NCI-H748 (cell line): ENCODE measurements around the gene GIGYF2.

Experiments used
- DNase-seq: peaks from one replicate; lab custom pipeline; 2025; ENCODE audit not compliant: unreplicated experiment; lab: John Stamatoyannopoulos, UW

Gene GIGYF2

GRCh38 chr2:232878855-232879617 is 181.9 kb downstream of the GIGYF2 start:
- no peak for DNase-seq

DNA sequence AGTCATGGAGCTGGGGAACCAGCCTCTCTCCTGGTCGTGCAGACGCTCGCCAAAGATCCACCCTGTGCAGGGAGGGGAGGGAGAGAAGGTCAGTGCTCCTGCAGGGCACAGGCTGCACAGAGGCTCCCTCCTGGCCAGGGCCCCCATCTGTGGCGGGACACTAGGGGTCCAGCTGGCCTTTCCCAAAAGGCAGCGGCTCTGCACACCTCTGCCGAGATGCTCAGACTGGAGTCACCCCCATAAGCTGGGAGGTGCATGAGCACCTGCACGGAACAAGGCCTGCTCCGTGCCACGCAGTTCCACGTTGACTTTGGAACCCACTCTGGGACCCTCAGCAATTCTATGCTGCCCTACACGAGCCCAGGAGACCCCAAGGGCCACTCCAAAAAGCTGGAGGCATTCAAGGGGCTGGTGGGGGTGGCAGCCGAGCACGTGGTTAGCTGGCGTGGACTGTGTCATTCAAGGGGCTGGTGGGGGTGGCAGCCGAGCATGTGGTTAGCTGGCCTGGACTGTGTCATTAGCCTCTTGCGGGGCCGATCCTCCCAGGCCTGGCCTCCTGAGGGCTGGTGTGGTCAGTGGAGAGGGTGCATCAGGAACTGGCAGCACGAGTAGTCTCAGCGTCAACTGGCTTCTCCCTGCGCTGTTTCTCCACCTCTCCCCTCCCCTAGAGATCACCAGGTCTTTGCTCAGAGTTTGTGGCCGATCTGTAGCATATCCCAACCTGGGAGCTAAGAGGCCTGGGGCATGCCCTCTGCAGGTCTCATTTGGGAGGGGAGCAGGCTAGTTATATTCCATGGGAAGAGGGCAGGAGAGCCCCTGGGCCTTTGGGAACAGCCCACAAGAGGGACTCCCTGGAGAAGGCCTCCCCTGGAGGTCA is 182.7 kb downstream of the GIGYF2 start:
- no peak for DNase-seq

- no peak for DNase-seq
These were observed 183.7 kb downstream of the GIGYF2 start for GRCh38 chr2:232880764-232881351.

DNA sequence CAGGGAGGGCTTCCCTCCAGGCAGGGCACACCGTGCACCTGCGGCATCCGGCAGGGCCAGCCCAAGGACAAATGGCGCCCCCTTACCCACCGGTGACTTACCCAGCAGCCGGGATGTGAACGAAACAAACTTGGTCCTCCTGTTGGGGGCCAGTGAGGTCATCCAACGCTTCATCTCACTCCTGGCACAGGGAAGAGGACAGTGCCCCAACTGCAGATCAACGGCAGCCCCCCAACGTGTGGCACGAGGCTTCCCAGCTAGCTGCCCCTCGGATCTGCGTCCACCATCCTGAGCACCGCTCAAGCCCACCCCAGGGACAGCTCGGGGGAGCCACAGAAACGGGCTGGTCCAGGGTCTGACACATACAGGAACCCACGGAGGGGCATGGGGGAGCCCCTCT is 185.0 kb downstream of the GIGYF2 start:
- no peak for DNase-seq

DNA sequence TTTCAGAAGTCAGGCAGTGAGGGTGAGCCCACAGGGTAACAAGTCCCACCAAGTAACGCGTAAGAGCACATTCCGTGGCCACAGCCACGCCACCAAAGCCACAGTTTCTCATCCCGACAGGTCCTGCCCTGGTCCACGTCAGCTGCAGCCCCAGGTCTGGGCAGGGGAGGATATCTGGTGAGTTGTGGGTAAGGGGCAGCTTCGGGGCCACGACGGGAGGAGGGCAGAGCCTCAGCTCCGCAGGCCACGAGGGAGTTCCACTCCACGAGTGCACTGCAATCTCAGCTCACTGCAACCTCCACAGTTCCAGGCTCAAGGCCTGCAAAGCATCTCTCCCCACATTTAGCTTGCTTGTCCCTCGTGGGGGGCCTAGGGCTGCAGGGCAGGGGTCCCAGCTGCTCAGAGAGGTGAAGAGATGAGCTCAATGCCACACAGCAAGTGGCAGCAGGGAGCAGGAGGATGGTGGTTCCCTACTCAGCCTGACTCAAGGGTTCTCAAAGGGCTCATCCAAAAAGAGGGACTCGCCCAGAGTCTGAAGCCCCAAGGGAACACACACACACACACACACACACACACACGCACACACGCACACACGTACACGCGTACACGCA is 185.5 kb downstream of the GIGYF2 start:
- DNase-seq: no peak

DNA sequence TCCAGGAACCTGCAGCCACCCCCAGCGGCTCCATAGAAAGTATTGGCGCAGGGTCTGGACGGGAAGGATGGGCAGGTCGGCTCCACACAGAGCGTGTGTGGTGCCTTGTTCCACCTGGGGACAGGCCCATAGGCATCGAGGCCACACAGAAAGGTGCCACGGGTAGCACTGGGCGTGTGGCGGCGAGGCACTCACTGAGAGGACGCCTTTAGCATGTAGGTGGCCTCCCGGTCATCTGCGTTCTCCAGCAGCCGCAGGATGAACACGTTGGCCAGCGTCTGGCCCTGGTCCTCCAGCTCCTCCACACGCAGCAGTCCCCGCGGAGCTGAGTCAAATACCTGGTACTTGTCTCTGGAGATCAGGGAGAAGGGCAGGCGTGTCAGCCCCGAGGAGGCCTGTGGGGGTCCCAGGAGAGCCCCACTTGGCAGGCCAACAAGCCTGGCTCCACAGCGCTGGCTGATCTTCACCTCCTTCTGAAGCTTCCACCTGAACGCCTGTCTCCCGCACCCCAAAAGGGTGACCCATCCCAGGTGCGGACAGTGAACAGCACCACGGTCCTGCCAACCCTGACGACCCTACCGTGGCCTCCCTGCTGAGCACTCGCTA is 186.1 kb downstream of the GIGYF2 start:
- DNase-seq: no peak

DNA sequence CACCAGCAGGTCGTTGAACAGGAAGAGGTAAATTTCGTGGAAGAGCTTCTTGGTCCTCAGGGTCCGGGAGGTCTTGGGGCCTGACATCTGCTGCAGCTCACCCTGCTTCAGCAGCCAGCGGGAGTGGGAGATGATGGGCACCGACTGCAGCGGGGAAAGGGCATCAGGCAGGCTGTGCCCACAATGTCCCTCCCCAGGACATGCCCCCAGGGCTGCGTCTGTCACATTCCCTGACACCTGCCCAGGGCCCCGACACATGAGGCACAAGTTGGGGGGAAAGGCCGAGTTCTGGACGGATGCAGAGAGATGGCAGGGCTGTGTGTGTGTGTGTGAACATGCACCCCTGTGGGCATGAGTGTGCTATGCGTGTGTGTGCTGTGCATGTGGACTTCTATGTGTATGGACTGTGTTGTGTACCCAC is 186.9 kb downstream of the GIGYF2 start:
- no peak for DNase-seq

GRCh38 chr2:232884549-232885263 is 187.6 kb downstream of the GIGYF2 start:
- DNase-seq: no peak

DNA sequence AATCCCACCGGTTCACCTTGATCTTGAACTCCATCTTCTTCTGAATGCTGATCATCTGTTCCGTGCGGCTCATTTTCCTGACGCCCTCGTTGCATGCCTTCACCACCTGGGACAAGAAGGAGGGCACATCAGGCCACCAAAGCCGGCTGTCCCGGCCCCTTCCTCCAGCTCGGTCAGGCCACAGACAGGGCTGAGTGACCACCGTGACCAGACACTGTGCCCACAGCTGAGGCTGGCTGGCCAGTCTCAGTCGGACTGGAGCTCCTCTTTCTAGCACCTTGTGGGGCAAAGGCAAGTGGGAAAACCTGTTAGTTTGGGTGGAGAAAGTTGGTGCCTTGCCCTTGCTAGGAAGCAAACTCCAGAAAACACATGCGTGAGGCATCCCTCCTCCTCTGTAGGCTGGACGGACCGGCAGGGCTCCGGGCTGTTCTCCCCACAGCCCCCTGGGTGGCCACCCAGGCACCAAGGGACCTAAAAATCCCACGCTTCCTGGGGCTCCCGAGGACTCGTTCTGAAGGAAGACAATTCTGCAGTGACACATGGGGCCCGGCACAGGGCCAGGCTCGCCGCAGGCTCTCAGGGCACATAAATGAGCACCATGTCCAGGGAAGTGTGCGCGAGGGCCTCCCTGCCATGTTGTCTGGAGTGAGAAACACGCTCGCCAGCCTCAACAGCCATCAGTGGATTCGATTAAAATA is 188.3 kb downstream of the GIGYF2 start:
- DNase-seq: no peak

- DNase-seq: no peak
These were observed 189.0 kb downstream of the GIGYF2 start for GRCh38 chr2:232886176-232886575.

- DNase-seq: no peak
These were observed 189.5 kb downstream of the GIGYF2 start for GRCh38 chr2:232886632-232887031.

- no peak for DNase-seq
These were observed 190.2 kb downstream of the GIGYF2 start for GRCh38 chr2:232887171-232887850.

DNA sequence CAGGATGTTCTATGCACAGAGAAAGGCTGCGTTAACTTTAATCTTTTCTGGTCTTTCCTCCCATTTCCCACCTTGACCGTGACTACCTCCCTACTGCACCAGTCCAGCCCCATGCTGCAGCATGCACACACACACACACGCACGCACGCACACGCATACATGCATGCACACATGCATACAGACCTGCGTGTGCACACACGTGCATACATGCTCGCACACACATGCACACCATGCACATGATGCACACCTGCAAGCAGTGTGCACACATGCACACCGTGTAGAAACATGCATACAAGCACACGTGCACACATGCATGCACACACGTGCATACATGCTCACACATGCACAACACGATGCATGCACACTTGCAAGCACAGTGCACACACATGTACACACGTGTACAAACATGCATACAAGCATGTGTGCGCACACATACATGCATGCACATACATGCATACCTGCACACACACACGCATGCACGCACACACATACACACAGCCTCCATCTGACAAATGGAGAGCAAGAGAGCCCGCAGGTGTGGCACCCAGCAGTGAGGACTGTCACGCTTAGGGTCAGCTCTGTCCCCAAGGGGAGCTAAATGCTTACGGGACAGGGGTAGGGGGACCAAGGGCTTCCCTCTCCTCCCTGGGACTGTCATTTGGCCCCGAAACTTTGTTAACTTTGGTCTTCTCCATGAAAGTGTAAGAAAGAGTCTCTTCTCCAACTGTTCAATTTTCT is 191.1 kb downstream of the GIGYF2 start:
- no peak for DNase-seq

DNA sequence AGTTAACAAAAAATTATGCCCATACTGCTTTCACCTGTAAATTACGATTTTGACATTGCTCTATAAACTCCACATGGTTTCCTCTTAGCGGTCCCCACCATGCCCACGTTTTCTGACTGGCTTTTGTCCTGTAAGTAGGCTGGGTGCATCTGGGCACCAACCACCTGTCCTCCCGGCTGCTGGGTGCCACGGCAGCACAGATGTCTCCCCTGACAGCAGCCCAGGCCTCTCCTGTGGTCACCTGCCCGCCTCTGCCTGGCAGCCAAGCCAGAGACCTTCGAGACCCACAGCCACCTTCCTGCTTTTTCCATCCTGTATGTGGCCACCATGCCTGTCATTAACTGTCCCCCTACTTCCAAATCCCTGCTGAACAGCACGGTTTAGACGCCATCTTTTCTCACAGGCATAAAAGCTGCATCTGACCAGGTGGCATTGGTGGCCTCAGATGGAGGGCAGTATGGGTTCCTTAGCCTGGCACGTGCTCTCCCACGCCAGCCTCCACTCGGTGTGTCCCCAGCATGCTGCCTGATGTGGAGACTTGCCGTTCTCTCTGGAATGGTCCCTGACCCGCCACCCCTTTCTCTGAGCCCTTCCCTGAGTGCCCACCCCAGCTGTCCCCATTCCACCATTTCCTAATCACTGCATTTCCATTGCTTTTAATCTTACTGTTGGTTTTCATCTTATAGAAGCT is 191.9 kb downstream of the GIGYF2 start:
- no peak for DNase-seq

GRCh38 chr2:232889876-232890401 is 192.8 kb downstream of the GIGYF2 start:
- no peak for DNase-seq

DNA sequence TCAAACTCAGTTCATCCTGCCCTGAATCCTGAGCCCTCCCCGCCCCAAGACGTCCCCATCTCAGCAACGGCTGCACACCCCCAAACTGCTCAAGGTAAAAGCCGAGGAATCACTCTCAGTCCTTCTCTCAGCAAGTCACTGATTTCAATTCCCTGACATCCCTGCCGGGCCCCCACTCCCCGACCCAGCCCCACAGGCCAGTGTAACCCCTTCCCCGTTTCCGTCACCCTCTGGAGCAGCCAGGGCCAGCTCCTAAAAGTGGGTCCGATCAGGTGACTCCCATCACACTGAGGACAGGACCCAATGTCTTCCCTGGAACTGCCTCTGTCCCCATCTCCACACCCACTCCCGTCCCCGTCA is 193.4 kb downstream of the GIGYF2 start:
- DNase-seq: no peak

- DNase-seq: peak; percentile 80
These were observed 193.9 kb downstream of the GIGYF2 start for GRCh38 chr2:232890896-232891601.
